DMS114 treated with DMSO at 0.1 percent for 48 hours (cell line): ENCODE measurements around the gene GJB1.
A peak's percentile ranks its signal among the peaks of the same experiment; 100 is the strongest.
"Not testable (repeated sequence)": the region's sequence is repeated elsewhere in the genome, so short reads cannot be mapped to it uniquely, and the experiment has no call there.

Experiments used
- DNase-seq: peaks from one replicate; lab custom pipeline; 2025; ENCODE audit not compliant: unreplicated experiment; lab: John Stamatoyannopoulos, UW

Gene GJB1

GRCh38 chrX:71222929-71223328 is at the start of gene GJB1:
Gene GJB1 (plus strand): TSS chrX:71223224. CDS start chrX:71223708, 484 bp downstream.
- no peak for DNase-seq

GRCh38 chrX:71173440-71173839 is 49.6 kb upstream of the GJB1 start:
- no peak for DNase-seq

- DNase-seq: no peak
Measured at GRCh38 chrX:71174795-71175194, 48.2 kb upstream of the GJB1 start.

GRCh38 chrX:71175531-71175930 is 47.5 kb upstream of the GJB1 start:
- no peak for DNase-seq

- no peak for DNase-seq
Measured at GRCh38 chrX:71177327-71177726, 45.7 kb upstream of the GJB1 start.

GRCh38 chrX:71178908-71179307 is 44.1 kb upstream of the GJB1 start:
- peak; percentile 29 for DNase-seq

- DNase-seq: not testable (repeated sequence)
Measured at GRCh38 chrX:71180579-71181265, 42.3 kb upstream of the GJB1 start.

GRCh38 chrX:71181558-71181909 is 41.5 kb upstream of the GJB1 start:
- no peak for DNase-seq

- peak; percentile 92 for DNase-seq
Measured at GRCh38 chrX:71181910-71182799, 40.9 kb upstream of the GJB1 start.

GRCh38 chrX:71182871-71183270 is 40.2 kb upstream of the GJB1 start:
- DNase-seq: no peak

- no peak for DNase-seq
Measured at GRCh38 chrX:71183341-71183740, 39.7 kb upstream of the GJB1 start.

GRCh38 chrX:71184092-71184491 is 38.9 kb upstream of the GJB1 start:
- DNase-seq: no peak

- no peak for DNase-seq
Measured at GRCh38 chrX:71184803-71185495, 38.1 kb upstream of the GJB1 start.

- no peak for DNase-seq
Measured at GRCh38 chrX:71191248-71191647, 31.8 kb upstream of the GJB1 start.

GRCh38 chrX:71195964-71196649 is 26.9 kb upstream of the GJB1 start:
- DNase-seq: no peak

GRCh38 chrX:71198066-71198465 is 25.0 kb upstream of the GJB1 start:
- DNase-seq: no peak

GRCh38 chrX:71199252-71200008 is 23.6 kb upstream of the GJB1 start:
- DNase-seq: no peak

- no peak for DNase-seq
Measured at GRCh38 chrX:71210816-71211215, 12.2 kb upstream of the GJB1 start.

- DNase-seq: no peak
Measured at GRCh38 chrX:71212536-71212935, 10.5 kb upstream of the GJB1 start.

GRCh38 chrX:71214152-71214551 is 8.9 kb upstream of the GJB1 start:
- DNase-seq: no peak
